ENCODE measurements around the gene MRPL28.

- TF ChIP-seq CTCF (IDR thresholded peaks at IDR 0.05) (no peak), REST (IDR thresholded peaks at IDR 0.05; ENCODE audit: low read depth, low read length) (no peak), RAD21 (IDR thresholded peaks at IDR 0.05; ENCODE audit: low read length) (no peak), EZH2phosphoT487 (IDR thresholded peaks at IDR 0.05; ENCODE audit: borderline replicate concordance, low read depth) (no peak)
Observed at GRCh38 chr16:347203-347602, 23.1 kb downstream of the MRPL28 start.

Measured in SK-N-SH (cell line).